WTC11 (cell line): Measurements from ENCODE around the gene SLC37A1.

Experiments
- CREM ChIP-seq: sonication (generic); formaldehyde crosslinking; IDR thresholded peaks from 2 replicates; pipeline ENCODE4 v1.8.1; 2022; ENCODE audit warnings: mild to moderate bottlenecking, missing genetic modification reagents, moderate library complexity
- CTCF ChIP-seq: fragments of 200-600 bp; IDR thresholded peaks from 2 replicates; pipeline ENCODE4 v1.8.0; 2022; ENCODE audit warnings: antibody characterized with exemption
- E2F1 ChIP-seq: sonication (generic); formaldehyde crosslinking; IDR thresholded peaks from 2 replicates; pipeline ENCODE4 v1.8.0; 2022; ENCODE audit warnings: mild to moderate bottlenecking, missing genetic modification reagents
- MAX ChIP-seq: sonication (generic); formaldehyde crosslinking; IDR thresholded peaks from 2 replicates; pipeline ENCODE4 v1.8.0; 2022; ENCODE audit warnings: mild to moderate bottlenecking, missing genetic modification reagents
- NR2C2 ChIP-seq: sonication (generic); formaldehyde crosslinking; IDR thresholded peaks from 2 replicates; pipeline ENCODE4 v1.8.0; 2022; ENCODE audit warnings: mild to moderate bottlenecking, missing genetic modification reagents
- OVOL2 ChIP-seq: fragments of 250-450 bp; sonication (Bioruptor Pico); IDR thresholded peaks from 2 replicates; pipeline ENCODE4 v1.9.0; 2021; ENCODE audit warnings: mild to moderate bottlenecking, borderline replicate concordance
- TCF7 ChIP-seq: sonication (generic); formaldehyde crosslinking; IDR thresholded peaks from 2 replicates; pipeline ENCODE4 v1.8.0; 2022; ENCODE audit warnings: mild to moderate bottlenecking, low read depth, missing genetic modification reagents, moderate library complexity
- TEAD4 ChIP-seq: sonication (generic); formaldehyde crosslinking; IDR thresholded peaks from 2 replicates; pipeline ENCODE4 v1.8.0; 2022; ENCODE audit warnings: mild to moderate bottlenecking, missing genetic modification reagents
- ZNF138 ChIP-seq: sonication (generic); formaldehyde crosslinking; conservative IDR thresholded peaks from 2 replicates; pipeline ENCODE4 v1.8.1; 2022; ENCODE audit warnings: mild to moderate bottlenecking, moderate library complexity, missing genetic modification reagents
- ZNF281 ChIP-seq: sonication (generic); formaldehyde crosslinking; IDR thresholded peaks from 2 replicates; pipeline ENCODE4 v1.8.0; 2023; ENCODE audit warnings: mild to moderate bottlenecking, missing genetic modification reagents
- TF ChIP-seq, protein P1 (sequence below): sonication (generic); formaldehyde crosslinking; IDR thresholded peaks from 2 replicates; pipeline ENCODE4 v1.8.1; 2023; ENCODE audit warnings: mild to moderate bottlenecking, moderate library complexity, missing genetic modification reagents
- TF ChIP-seq, protein P2 (sequence below): sonication (generic); formaldehyde crosslinking; IDR thresholded peaks from 2 replicates; pipeline ENCODE4 v1.8.1; 2023; ENCODE audit warnings: mild to moderate bottlenecking, missing genetic modification reagents
- TF ChIP-seq, protein P3 (sequence below): sonication (generic); formaldehyde crosslinking; IDR thresholded peaks from 2 replicates; pipeline ENCODE4 v1.8.1; 2022; ENCODE audit warnings: low read depth, mild to moderate bottlenecking, moderate library complexity, missing genetic modification reagents, borderline replicate concordance

- TF ChIP-seq, protein P1, sequence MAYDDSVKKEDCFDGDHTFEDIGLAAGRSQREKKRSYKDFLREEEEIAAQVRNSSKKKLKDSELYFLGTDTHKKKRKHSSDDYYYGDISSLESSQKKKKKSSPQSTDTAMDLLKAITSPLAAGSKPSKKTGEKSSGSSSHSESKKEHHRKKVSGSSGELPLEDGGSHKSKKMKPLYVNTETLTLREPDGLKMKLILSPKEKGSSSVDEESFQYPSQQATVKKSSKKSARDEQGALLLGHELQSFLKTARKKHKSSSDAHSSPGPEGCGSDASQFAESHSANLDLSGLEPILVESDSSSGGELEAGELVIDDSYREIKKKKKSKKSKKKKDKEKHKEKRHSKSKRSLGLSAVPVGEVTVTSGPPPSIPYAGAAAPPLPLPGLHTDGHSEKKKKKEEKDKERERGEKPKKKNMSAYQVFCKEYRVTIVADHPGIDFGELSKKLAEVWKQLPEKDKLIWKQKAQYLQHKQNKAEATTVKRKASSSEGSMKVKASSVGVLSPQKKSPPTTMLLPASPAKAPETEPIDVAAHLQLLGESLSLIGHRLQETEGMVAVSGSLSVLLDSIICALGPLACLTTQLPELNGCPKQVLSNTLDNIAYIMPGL (CRISPR knock-in tag), result no peak
- no peak for TF ChIP-seq OVOL2 (CRISPR knock-in tag)
- no peak for TF ChIP-seq CTCF
- TF ChIP-seq, protein P2, sequence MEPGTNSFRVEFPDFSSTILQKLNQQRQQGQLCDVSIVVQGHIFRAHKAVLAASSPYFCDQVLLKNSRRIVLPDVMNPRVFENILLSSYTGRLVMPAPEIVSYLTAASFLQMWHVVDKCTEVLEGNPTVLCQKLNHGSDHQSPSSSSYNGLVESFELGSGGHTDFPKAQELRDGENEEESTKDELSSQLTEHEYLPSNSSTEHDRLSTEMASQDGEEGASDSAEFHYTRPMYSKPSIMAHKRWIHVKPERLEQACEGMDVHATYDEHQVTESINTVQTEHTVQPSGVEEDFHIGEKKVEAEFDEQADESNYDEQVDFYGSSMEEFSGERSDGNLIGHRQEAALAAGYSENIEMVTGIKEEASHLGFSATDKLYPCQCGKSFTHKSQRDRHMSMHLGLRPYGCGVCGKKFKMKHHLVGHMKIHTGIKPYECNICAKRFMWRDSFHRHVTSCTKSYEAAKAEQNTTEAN, result no peak
- no peak for TF ChIP-seq ZNF138
- no peak for TF ChIP-seq MAX (CRISPR knock-in tag)
- no peak for TF ChIP-seq NR2C2 (CRISPR knock-in tag)
- no peak for TF ChIP-seq E2F1
- TF ChIP-seq, protein P3, sequence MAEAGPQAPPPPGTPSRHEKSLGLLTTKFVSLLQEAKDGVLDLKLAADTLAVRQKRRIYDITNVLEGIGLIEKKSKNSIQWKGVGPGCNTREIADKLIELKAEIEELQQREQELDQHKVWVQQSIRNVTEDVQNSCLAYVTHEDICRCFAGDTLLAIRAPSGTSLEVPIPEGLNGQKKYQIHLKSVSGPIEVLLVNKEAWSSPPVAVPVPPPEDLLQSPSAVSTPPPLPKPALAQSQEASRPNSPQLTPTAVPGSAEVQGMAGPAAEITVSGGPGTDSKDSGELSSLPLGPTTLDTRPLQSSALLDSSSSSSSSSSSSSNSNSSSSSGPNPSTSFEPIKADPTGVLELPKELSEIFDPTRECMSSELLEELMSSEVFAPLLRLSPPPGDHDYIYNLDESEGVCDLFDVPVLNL, result no peak
- TF ChIP-seq ZNF281 (CRISPR knock-in tag), result no peak
- no peak for TF ChIP-seq TCF7
- TF ChIP-seq CREM (CRISPR knock-in tag), result no peak
- no peak for TF ChIP-seq TEAD4
Observed at GRCh38 chr21:42527127-42527488, 13.5 kb downstream of the SLC37A1 start.
